HG03460 (cell line): ENCODE measurements around the gene RELB.
"Not testable (repeated sequence)": the region's sequence is repeated elsewhere in the genome, so short reads cannot be mapped to it uniquely, and the experiment has no call there.

Experiments
- ATAC-seq: cut with Tn5 transposase; IDR thresholded peaks from one replicate; pipeline ENCODE4 v1.9.1; 2021; ENCODE audit not compliant: unreplicated experiment

The RELB gene

GRCh38 chr19:44987148-44987675 lies 14.1 kb upstream of the RELB start:
- ATAC-seq, result no peak

GRCh38 chr19:44988273-44988672 lies 13.0 kb upstream of the RELB start:
- no peak for ATAC-seq

- ATAC-seq, result no peak
Observed at GRCh38 chr19:44988896-44989556, 12.2 kb upstream of the RELB start.

- no peak for ATAC-seq
Observed at GRCh38 chr19:44990459-44990858, 10.8 kb upstream of the RELB start.

- ATAC-seq, result no peak
Observed at GRCh38 chr19:44990966-44991365, 10.3 kb upstream of the RELB start.

GRCh38 chr19:44992336-44993163 lies 8.7 kb upstream of the RELB start:
- no peak for ATAC-seq

GRCh38 chr19:44993526-44993925 lies 7.7 kb upstream of the RELB start:
- ATAC-seq, result no peak

GRCh38 chr19:44993926-44994537 lies 7.2 kb upstream of the RELB start:
- no peak for ATAC-seq

- no peak for ATAC-seq
Observed at GRCh38 chr19:44998025-44998424, 3.2 kb upstream of the RELB start.

- ATAC-seq, result not testable (repeated sequence)
Observed at GRCh38 chr19:44999131-44999925, 1.9 kb upstream of the RELB start.

GRCh38 chr19:45000665-45001064 lies 599 bp upstream of the RELB start:
- not testable (repeated sequence) for ATAC-seq

GRCh38 chr19:45003485-45003884 lies 2.2 kb downstream of the RELB start:
- ATAC-seq, result no peak

- ATAC-seq, result no peak
Observed at GRCh38 chr19:45005787-45006186, 4.5 kb downstream of the RELB start.

- no peak for ATAC-seq
Observed at GRCh38 chr19:45008552-45008951, 7.3 kb downstream of the RELB start.

- ATAC-seq, result no peak
Observed at GRCh38 chr19:45009625-45010255, 8.5 kb downstream of the RELB start.

GRCh38 chr19:45010306-45010705 lies 9.0 kb downstream of the RELB start:
- ATAC-seq, result no peak

- no peak for ATAC-seq
Observed at GRCh38 chr19:45011959-45012358, 10.7 kb downstream of the RELB start.

GRCh38 chr19:45016388-45017314 lies 15.4 kb downstream of the RELB start:
- peak; percentile 72 for ATAC-seq

GRCh38 chr19:45019187-45019586 lies 17.9 kb downstream of the RELB start:
- ATAC-seq, result no peak
